Measurements from ENCODE around the gene ITIH3.

ITIH3 gene

GRCh38 chr3:52800079-52800478, 5.5 kb downstream of the ITIH3 start:
- ATAC-seq, result no peak

GRCh38 chr3:52801839-52802238, 7.2 kb downstream of the ITIH3 start:
- ATAC-seq, result peak; percentile 53
- TF ChIP-seq OSR1 (CRISPR knock-in tag; IDR thresholded peaks at IDR 0.05), result no peak
- no peak for TF ChIP-seq ZNF8 (CRISPR knock-in tag; IDR thresholded peaks at IDR 0.05)
- TF ChIP-seq ISL1 (CRISPR knock-in tag; IDR thresholded peaks at IDR 0.05), result no peak
- no peak for TF ChIP-seq CSRNP3 (CRISPR knock-in tag; IDR thresholded peaks at IDR 0.05)
- no peak for TF ChIP-seq ZFP30 (CRISPR knock-in tag; IDR thresholded peaks at IDR 0.05)
- no peak for TF ChIP-seq CSDC2 (CRISPR knock-in tag; IDR thresholded peaks at IDR 0.05)
- no peak for TF ChIP-seq ZFP3 (CRISPR knock-in tag; IDR thresholded peaks at IDR 0.05)
- TF ChIP-seq ZNF70 (CRISPR knock-in tag; IDR thresholded peaks at IDR 0.05), result no peak
- TF ChIP-seq POU6F1 (CRISPR knock-in tag; IDR thresholded peaks at IDR 0.05; ENCODE audit: borderline replicate concordance, low read depth), result no peak
- TF ChIP-seq BACH2 (CRISPR knock-in tag; IDR thresholded peaks at IDR 0.05; ENCODE audit: borderline replicate concordance), result no peak
- no peak for TF ChIP-seq SNAI2 (CRISPR knock-in tag; IDR thresholded peaks at IDR 0.05)
- no peak for TF ChIP-seq ZNF565 (CRISPR knock-in tag; conservative IDR thresholded peaks at IDR 0.05; ENCODE audit: low read depth)
- no peak for TF ChIP-seq ESRRG (CRISPR knock-in tag; IDR thresholded peaks at IDR 0.05)
- no peak for TF ChIP-seq ARNTL (CRISPR knock-in tag; IDR thresholded peaks at IDR 0.05; ENCODE audit: borderline replicate concordance, low read depth)
- TF ChIP-seq CREB5 (CRISPR knock-in tag; IDR thresholded peaks at IDR 0.05; ENCODE audit: low read depth), result no peak
- no peak for TF ChIP-seq GLIS3 (CRISPR knock-in tag; IDR thresholded peaks at IDR 0.05)
- TF ChIP-seq PATZ1 (CRISPR knock-in tag; IDR thresholded peaks at IDR 0.05; ENCODE audit: borderline replicate concordance), result no peak

More at GRCh38 chr3:52800079-52800478, 5.5 kb downstream of the ITIH3 start:
- TF ChIP-seq ISL1 (CRISPR knock-in tag; IDR thresholded peaks at IDR 0.05) (no peak), ZFP3 (CRISPR knock-in tag; IDR thresholded peaks at IDR 0.05) (no peak), PPARA (CRISPR knock-in tag; IDR thresholded peaks at IDR 0.05; ENCODE audit: borderline replicate concordance) (no peak), ZNF8 (CRISPR knock-in tag; IDR thresholded peaks at IDR 0.05) (no peak), ZNF565 (CRISPR knock-in tag; conservative IDR thresholded peaks at IDR 0.05; ENCODE audit: low read depth) (no peak)

- TF ChIP-seq POU6F1 (CRISPR knock-in tag; IDR thresholded peaks at IDR 0.05; ENCODE audit: borderline replicate concordance, low read depth) (no peak), BACH2 (CRISPR knock-in tag; IDR thresholded peaks at IDR 0.05; ENCODE audit: borderline replicate concordance) (no peak), TCF4 (CRISPR knock-in tag; IDR thresholded peaks at IDR 0.05; ENCODE audit: borderline replicate concordance) (no peak), RARB (CRISPR knock-in tag; IDR thresholded peaks at IDR 0.05) (no peak), ZFP3 (CRISPR knock-in tag; IDR thresholded peaks at IDR 0.05) (no peak), PPARA (CRISPR knock-in tag; IDR thresholded peaks at IDR 0.05; ENCODE audit: borderline replicate concordance) (no peak), CREB5 (CRISPR knock-in tag; IDR thresholded peaks at IDR 0.05; ENCODE audit: low read depth) (no peak)
- no peak for ATAC-seq
Measured at GRCh38 chr3:52805270-52806039, 10.9 kb downstream of the ITIH3 start.

All from SK-N-SH treated with all-trans-retinoic acid at 6 μM for 48 hours (cell line).